ENCODE results near the gene MTMR2. TPM values are rescaled to one million over a fixed set of nuclear protein-coding genes. Genes with fewer than 3 reads are reported as not detected.

Gene MTMR2
- total RNA-seq, 1 experiment from 2014 or later: 29.1 TPM

DNA sequence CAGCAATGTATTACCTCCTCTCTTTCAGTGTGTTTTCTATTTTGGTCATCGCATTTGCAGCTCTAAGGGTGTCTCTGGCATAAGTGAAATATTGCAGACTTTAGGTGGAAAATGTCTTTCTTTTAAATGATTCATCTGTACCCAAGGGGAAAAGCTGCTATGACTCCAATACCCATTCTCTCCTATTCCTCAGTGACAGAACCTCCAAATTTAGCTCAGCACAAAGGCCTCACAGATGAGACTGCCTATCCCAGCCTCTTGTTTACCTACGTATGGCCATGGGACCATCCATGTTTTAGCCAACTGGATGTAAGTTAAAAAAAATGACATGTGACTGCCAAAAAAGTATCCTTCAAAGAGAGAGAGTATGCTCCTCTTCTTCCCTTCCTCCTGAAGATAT, 7.9 kb downstream of the MTMR2 start:
- no peak for ATAC-seq
- no peak for DNase-seq (ENCODE audit: low read depth, low spot score)
- no TSS peak for BruUV-seq (replicated peaks)
- Histone ChIP-seq H4K20me1 (ENCODE audit: insufficient read depth) (no peaks in the 10 kb centered on the region), H3K9me2 (ENCODE audit: insufficient read depth) (no peaks in the 10 kb centered on the region), H3K27me3 (ENCODE audit: insufficient read depth, low read length) (no peaks in the 10 kb centered on the region), H3K79me2 (ENCODE audit: insufficient read depth, low read length) (peaks cover 84% of the 10 kb centered on the region), H3K27ac (ENCODE audit: low read depth, low read length) (no peak overlapping the region), H3K9me3 (ENCODE audit: control insufficient read depth in 1 of 2, insufficient read depth in 1 of 2, low read depth in 1 of 2, low read length in 2 of 2) (no peaks in the 10 kb centered on the region), H3K36me3 (ENCODE audit: control insufficient read depth in 1 of 2, insufficient read depth in 2 of 2, low read length in 2 of 2) (no peaks in the 10 kb centered on the region), H3K4me1 (ENCODE audit: control insufficient read depth in 1 of 2, insufficient read depth in 2 of 2, low read length in 2 of 2) (no peaks in the 10 kb centered on the region), H3K4me2 (ENCODE audit: low read length) (no peak overlapping the region), H3K9ac (ENCODE audit: low read length) (no peak overlapping the region), H2AFZ (ENCODE audit: low read depth, low read length, poor library complexity, severe bottlenecking) (no peak overlapping the region), H3K4me3 (replicated peaks in 1 of 2; ENCODE audit: low read depth in 1 of 2, low read length in 2 of 2) (no peak overlapping the region)
- ChIA-PET RAD21 (ENCODE audit: low non-redundant PET in 1 of 2, low total read pairs in 2 of 2, uncharacterized antibody in 2 of 2, unreplicated experiment in 2 of 2) (no interaction called here), POLR2A (interaction anchor here (1.4 kb wide), 1 partner anchor 8 kb away, joined by 3 read pairs; the partner anchor contains the start of gene MTMR2), CTCF (no interaction called here)
- intact Hi-C loops (cut with micrococcal nuclease): no loop called here
- TF ChIP-seq SIN3A (IDR thresholded peaks at IDR 0.05; ENCODE audit: low read depth) (no peak), SP1 (IDR thresholded peaks at IDR 0.05; ENCODE audit: low read depth) (no peak), YY1 (IDR thresholded peaks at IDR 0.05; ENCODE audit: extremely low read depth, insufficient replicate concordance, low read depth, low read length) (no peak), POLR2AphosphoS5 (IDR thresholded peaks at IDR 0.05; ENCODE audit: low read depth, low read length) (no peak), EZH2phosphoT487 (IDR thresholded peaks at IDR 0.05; ENCODE audit: borderline replicate concordance) (no peak), ZFX (IDR thresholded peaks at IDR 0.05) (no peak), CEBPB (IDR thresholded peaks at IDR 0.05; ENCODE audit: low read depth) (no peak), SRF (IDR thresholded peaks at IDR 0.05; ENCODE audit: low read depth) (no peak), EZH2 (IDR thresholded peaks at IDR 0.05) (no peak), ZNF274 (IDR thresholded peaks at IDR 0.05; ENCODE audit: low read depth, low read length) (no peak), RAD21 (IDR thresholded peaks at IDR 0.05; ENCODE audit: low read depth) (no peak)
- TF ChIP-seq, protein P1, sequence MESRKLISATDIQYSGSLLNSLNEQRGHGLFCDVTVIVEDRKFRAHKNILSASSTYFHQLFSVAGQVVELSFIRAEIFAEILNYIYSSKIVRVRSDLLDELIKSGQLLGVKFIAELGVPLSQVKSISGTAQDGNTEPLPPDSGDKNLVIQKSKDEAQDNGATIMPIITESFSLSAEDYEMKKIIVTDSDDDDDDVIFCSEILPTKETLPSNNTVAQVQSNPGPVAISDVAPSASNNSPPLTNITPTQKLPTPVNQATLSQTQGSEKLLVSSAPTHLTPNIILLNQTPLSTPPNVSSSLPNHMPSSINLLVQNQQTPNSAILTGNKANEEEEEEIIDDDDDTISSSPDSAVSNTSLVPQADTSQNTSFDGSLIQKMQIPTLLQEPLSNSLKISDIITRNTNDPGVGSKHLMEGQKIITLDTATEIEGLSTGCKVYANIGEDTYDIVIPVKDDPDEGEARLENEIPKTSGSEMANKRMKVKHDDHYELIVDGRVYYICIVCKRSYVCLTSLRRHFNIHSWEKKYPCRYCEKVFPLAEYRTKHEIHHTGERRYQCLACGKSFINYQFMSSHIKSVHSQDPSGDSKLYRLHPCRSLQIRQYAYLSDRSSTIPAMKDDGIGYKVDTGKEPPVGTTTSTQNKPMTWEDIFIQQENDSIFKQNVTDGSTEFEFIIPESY (IDR thresholded peaks at IDR 0.05; ENCODE audit: extremely low read depth, insufficient replicate concordance, low read length): no peak
- TF ChIP-seq, protein P2, sequence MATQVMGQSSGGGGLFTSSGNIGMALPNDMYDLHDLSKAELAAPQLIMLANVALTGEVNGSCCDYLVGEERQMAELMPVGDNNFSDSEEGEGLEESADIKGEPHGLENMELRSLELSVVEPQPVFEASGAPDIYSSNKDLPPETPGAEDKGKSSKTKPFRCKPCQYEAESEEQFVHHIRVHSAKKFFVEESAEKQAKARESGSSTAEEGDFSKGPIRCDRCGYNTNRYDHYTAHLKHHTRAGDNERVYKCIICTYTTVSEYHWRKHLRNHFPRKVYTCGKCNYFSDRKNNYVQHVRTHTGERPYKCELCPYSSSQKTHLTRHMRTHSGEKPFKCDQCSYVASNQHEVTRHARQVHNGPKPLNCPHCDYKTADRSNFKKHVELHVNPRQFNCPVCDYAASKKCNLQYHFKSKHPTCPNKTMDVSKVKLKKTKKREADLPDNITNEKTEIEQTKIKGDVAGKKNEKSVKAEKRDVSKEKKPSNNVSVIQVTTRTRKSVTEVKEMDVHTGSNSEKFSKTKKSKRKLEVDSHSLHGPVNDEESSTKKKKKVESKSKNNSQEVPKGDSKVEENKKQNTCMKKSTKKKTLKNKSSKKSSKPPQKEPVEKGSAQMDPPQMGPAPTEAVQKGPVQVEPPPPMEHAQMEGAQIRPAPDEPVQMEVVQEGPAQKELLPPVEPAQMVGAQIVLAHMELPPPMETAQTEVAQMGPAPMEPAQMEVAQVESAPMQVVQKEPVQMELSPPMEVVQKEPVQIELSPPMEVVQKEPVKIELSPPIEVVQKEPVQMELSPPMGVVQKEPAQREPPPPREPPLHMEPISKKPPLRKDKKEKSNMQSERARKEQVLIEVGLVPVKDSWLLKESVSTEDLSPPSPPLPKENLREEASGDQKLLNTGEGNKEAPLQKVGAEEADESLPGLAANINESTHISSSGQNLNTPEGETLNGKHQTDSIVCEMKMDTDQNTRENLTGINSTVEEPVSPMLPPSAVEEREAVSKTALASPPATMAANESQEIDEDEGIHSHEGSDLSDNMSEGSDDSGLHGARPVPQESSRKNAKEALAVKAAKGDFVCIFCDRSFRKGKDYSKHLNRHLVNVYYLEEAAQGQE (IDR thresholded peaks at IDR 0.05; ENCODE audit: low read depth): no peak
